Erythroblast (primary cell): ENCODE results near the gene GABBR2.

ENCODE experiments used
- GATA1 ChIP-seq: IDR thresholded peaks from 2 replicates; pipeline ENCODE4 v1.6.1; 2011; ENCODE audit warnings: low read depth, mild to moderate bottlenecking, control low read depth, low read length, moderate library complexity
- POLR2A ChIP-seq: IDR thresholded peaks from 2 replicates; pipeline ENCODE4 v1.6.1; 2011; ENCODE audit warnings: mild to moderate bottlenecking, low read length

- TF ChIP-seq POLR2A (no peak), GATA1 (no peak)
These were observed 97.4 kb downstream of the GABBR2 start for GRCh38 chr9:98611319-98611718.
